GM11168 (cell line): ENCODE results near the gene PTPN18.

Source experiments
- in situ Hi-C: fragments of 300-500 bp; cut with MboI; formaldehyde crosslinking; loops from one replicate; pipeline ENCODE4 v1.12.0; 2022; ENCODE audit warnings: low sequenced_read_pairs; ENCODE audit not compliant: unreplicated experiment

PTPN18 gene

GRCh38 chr2:130358420-130359350, 2.8 kb downstream of the PTPN18 start:
- in situ Hi-C loops = no loop called here

- in situ Hi-C loops = no loop called here
These were observed 3.6 kb downstream of the PTPN18 start for GRCh38 chr2:130359466-130359865.

- in situ Hi-C loops = no loop called here
These were observed 7.6 kb downstream of the PTPN18 start for GRCh38 chr2:130363479-130363878.

GRCh38 chr2:130365075-130365474, 9.2 kb downstream of the PTPN18 start:
- in situ Hi-C loops = no loop called here

- in situ Hi-C loops = no loop called here
These were observed 10.1 kb downstream of the PTPN18 start for GRCh38 chr2:130365963-130366362.

- in situ Hi-C loops = no loop called here
These were observed 10.9 kb downstream of the PTPN18 start for GRCh38 chr2:130366720-130367119.

GRCh38 chr2:130368786-130369185, 12.9 kb downstream of the PTPN18 start:
- in situ Hi-C loops = no loop called here

- in situ Hi-C loops = no loop called here
These were observed 13.6 kb downstream of the PTPN18 start for GRCh38 chr2:130369311-130369964.

GRCh38 chr2:130369965-130370341, 14.1 kb downstream of the PTPN18 start:
- in situ Hi-C loops = no loop called here

GRCh38 chr2:130370490-130370889, 14.6 kb downstream of the PTPN18 start:
- in situ Hi-C loops = no loop called here

GRCh38 chr2:130371723-130372054, 15.8 kb downstream of the PTPN18 start:
- in situ Hi-C loops = no loop called here

- in situ Hi-C loops = no loop called here
These were observed 16.4 kb downstream of the PTPN18 start for GRCh38 chr2:130372055-130372832.

- in situ Hi-C loops = no loop called here
These were observed 17.3 kb downstream of the PTPN18 start for GRCh38 chr2:130372833-130373807.

- in situ Hi-C loops = no loop called here
These were observed 18.0 kb downstream of the PTPN18 start for GRCh38 chr2:130373808-130374365.

GRCh38 chr2:130374587-130375290, 18.9 kb downstream of the PTPN18 start:
- in situ Hi-C loops = no loop called here

GRCh38 chr2:130375291-130376266, 19.7 kb downstream of the PTPN18 start:
- in situ Hi-C loops = no loop called here

- in situ Hi-C loops = no loop called here
These were observed 20.8 kb downstream of the PTPN18 start for GRCh38 chr2:130376433-130377293.
